NB4 (cell line): Measurements from ENCODE around the gene RCBTB2.

Experiments
- DNase-seq: peaks from one replicate; pipeline ENCODE4 v3.0.0; 2010; ENCODE audit warnings: low read depth
- H3K4me3 ChIP-seq: one replicate; pipeline ENCODE4 v1.5.1; 2011; ENCODE audit warnings: mild to moderate bottlenecking, low read depth, low read length, moderate library complexity
- MAX ChIP-seq: IDR thresholded peaks from 2 replicates; pipeline ENCODE4 v1.6.1; 2011; ENCODE audit warnings: low read depth, low read length
- MYC ChIP-seq: IDR thresholded peaks from 2 replicates; pipeline ENCODE4 v1.6.1; 2011; ENCODE audit warnings: low read depth, low read length
- POLR2A ChIP-seq: IDR thresholded peaks from 2 replicates; pipeline ENCODE4 v1.6.1; 2011; ENCODE audit warnings: mild to moderate bottlenecking; ENCODE audit not compliant: insufficient read length; ENCODE audit errors: extremely low read depth
- TF ChIP-seq, protein P1 (sequence below): IDR thresholded peaks from one replicate; pipeline ENCODE4 v1.5.1; 2012; ENCODE audit warnings: low read depth, low read length

Gene RCBTB2

GRCh38 chr13:48547663-48548092, 14.8 kb upstream of the RCBTB2 start:
- no peak overlapping the region for H3K4me3 ChIP-seq
- DNase-seq: no peak
- TF ChIP-seq, protein P1, sequence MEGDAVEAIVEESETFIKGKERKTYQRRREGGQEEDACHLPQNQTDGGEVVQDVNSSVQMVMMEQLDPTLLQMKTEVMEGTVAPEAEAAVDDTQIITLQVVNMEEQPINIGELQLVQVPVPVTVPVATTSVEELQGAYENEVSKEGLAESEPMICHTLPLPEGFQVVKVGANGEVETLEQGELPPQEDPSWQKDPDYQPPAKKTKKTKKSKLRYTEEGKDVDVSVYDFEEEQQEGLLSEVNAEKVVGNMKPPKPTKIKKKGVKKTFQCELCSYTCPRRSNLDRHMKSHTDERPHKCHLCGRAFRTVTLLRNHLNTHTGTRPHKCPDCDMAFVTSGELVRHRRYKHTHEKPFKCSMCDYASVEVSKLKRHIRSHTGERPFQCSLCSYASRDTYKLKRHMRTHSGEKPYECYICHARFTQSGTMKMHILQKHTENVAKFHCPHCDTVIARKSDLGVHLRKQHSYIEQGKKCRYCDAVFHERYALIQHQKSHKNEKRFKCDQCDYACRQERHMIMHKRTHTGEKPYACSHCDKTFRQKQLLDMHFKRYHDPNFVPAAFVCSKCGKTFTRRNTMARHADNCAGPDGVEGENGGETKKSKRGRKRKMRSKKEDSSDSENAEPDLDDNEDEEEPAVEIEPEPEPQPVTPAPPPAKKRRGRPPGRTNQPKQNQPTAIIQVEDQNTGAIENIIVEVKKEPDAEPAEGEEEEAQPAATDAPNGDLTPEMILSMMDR: no peak
- no peak for TF ChIP-seq POLR2A
- TF ChIP-seq MAX: no peak
- no peak for TF ChIP-seq MYC

DNA sequence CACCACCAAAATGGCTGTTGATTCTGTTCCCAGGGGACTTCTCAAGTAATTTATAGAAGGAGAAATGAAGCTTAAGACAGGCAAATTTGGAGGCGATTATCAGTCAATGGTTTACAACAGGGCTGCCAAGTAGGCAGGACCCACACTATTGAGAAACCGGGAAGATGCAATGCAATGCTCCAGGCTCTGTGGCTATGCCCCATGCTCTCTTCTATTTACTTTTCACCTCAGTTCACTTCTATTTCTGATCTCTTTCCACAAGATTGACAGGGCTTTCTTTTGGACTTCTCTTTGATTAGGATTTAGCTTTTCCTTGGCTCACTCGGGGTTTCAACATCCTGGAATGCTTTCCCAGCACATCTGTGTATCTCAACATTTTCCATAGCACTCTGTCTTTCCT, 12.7 kb upstream of the RCBTB2 start:
- no peak overlapping the region for H3K4me3 ChIP-seq
- no peak for DNase-seq
- TF ChIP-seq MYC: no peak

GRCh38 chr13:48542581-48543341, 9.9 kb upstream of the RCBTB2 start:
- DNase-seq: peak; percentile 42
- no peak overlapping the region for H3K4me3 ChIP-seq
- TF ChIP-seq POLR2A (no peak), MAX (no peak), MYC (no peak)
- TF ChIP-seq, protein P1: no peak

DNA sequence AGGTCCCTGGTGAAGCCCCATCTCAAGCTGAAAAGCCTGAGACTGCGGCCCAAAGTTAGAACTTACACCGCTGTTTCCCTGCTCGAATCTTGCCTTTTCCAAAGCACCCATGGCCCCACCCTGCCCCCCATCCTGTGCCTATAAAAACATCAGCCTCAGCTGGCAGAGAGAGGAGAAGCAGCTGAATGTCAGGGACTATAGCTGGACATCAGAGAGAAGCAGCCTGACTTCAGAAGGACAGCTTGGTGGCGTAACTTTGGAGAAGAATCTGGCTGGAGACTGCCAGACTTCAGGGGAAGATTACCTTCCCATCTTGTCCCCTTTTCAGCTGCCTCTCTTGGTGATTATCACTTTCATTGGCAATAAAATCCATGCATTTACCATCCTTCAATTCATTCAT, 9.3 kb upstream of the RCBTB2 start:
- TF ChIP-seq MAX (no peak), POLR2A (no peak), MYC (no peak)
- TF ChIP-seq, protein P1: no peak
- no peak overlapping the region for H3K4me3 ChIP-seq
- no peak for DNase-seq

GRCh38 chr13:48539550-48539949, 6.7 kb upstream of the RCBTB2 start:
- no peak for TF ChIP-seq MYC
- TF ChIP-seq POLR2A: no peak
- TF ChIP-seq, protein P1: no peak
- no peak for TF ChIP-seq MAX
- no peak for DNase-seq
- H3K4me3 ChIP-seq: no peak overlapping the region

DNA sequence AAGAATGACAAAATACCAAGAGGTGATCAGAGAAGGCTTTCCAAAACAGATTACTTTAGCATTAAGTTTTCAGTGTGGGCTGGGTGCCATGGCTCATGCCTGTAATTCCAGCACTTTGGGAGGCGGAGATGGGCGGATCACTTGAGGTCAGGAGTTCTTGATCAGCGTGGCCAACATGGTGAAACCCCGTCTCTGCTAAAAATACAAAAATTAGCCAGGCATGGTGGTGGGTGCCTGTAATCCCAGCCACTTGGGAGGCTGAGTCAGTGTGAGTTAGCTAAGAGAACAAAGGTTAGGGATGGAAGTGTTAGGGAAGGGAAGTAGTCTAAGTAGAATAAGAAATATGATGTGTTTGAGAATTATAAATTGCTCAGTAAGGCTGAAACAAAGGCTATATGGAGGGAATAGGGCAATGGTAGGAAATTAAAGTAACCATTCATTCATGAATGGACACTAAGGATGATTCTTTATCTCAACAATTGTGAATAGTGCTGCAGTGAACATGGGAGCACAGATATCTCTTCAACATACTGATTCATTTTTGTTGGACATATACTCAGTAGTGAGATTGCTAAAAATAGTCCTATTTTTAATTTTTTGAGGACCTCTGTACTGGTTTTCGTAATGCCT, 3.9 kb upstream of the RCBTB2 start:
- no peak for DNase-seq
- no peak for TF ChIP-seq POLR2A
- no peak for TF ChIP-seq MYC
- no peak for TF ChIP-seq MAX
- TF ChIP-seq, protein P1: no peak
- no peak overlapping the region for H3K4me3 ChIP-seq
